HepG2 (cell line): ENCODE measurements around the gene ZSCAN2. TPM values are rescaled to one million over a fixed set of nuclear protein-coding genes. Genes with fewer than 3 reads are reported as not detected.

Experiments
- ASH2L ChIP-seq: fragments of 300-600, 200-600 bp; sonication (generic); IDR thresholded peaks from 2 replicates; pipeline ENCODE4 v1.7.0; 2017; ENCODE audit warnings: low read depth, mild to moderate bottlenecking, moderate library complexity, mixed read lengths, low read length; ENCODE audit not compliant: insufficient read length
- FOSL2 ChIP-seq: sonication (generic); formaldehyde crosslinking; IDR thresholded peaks from 2 replicates; pipeline ENCODE4 v1.4.0; 2020; ENCODE audit warnings: missing genetic modification reagents
- HIC2 ChIP-seq: sonication (generic); formaldehyde crosslinking; IDR thresholded peaks from 2 replicates; pipeline ENCODE4 v1.9.0; 2022; ENCODE audit warnings: low read depth, missing genetic modification reagents
- IRF9 ChIP-seq: sonication (generic); formaldehyde crosslinking; IDR thresholded peaks from 2 replicates; pipeline ENCODE4 v1.8.0; 2022; ENCODE audit warnings: missing genetic modification reagents, mild to moderate bottlenecking, borderline replicate concordance
- MAF1 ChIP-seq: sonication (generic); formaldehyde crosslinking; IDR thresholded peaks from 2 replicates; pipeline ENCODE4 v1.5.0; 2020; ENCODE audit warnings: missing genetic modification reagents, borderline replicate concordance
- MXD1 ChIP-seq: sonication (generic); formaldehyde crosslinking; IDR thresholded peaks from 2 replicates; pipeline ENCODE4 v1.4.0; 2020; ENCODE audit warnings: mild to moderate bottlenecking, missing genetic modification reagents
- MYC ChIP-seq: sonication (generic); formaldehyde crosslinking; IDR thresholded peaks from 2 replicates; pipeline ENCODE4 v1.9.0; 2021; ENCODE audit warnings: missing genetic modification reagents, borderline replicate concordance
- NFIC ChIP-seq: IDR thresholded peaks from 2 replicates; pipeline ENCODE4 v1.6.1; 2012; ENCODE audit warnings: mild to moderate bottlenecking, low read length, inconsistent platforms
- NR1H2 ChIP-seq: sonication (generic); formaldehyde crosslinking; IDR thresholded peaks from 2 replicates; pipeline ENCODE4 v1.8.1; 2022; ENCODE audit warnings: low read depth, missing genetic modification reagents, borderline replicate concordance
- PHF8 ChIP-seq: sonication (generic); formaldehyde crosslinking; IDR thresholded peaks from 2 replicates; pipeline ENCODE4 v1.5.0; 2020; ENCODE audit warnings: missing genetic modification reagents
- POLR2A ChIP-seq, 2 experiments: IDR thresholded peaks; 2 replicates each; pipeline ENCODE4 v1.6.1; 2011; ENCODE audit warnings: low read depth in 2 of 2, low read length in 2 of 2, mild to moderate bottlenecking in 1 of 2, moderate library complexity in 1 of 2; ENCODE audit not compliant: insufficient read depth in 1 of 2
- SP4 ChIP-seq: sonication (generic); formaldehyde crosslinking; IDR thresholded peaks from 2 replicates; pipeline ENCODE4 v1.8.1; 2023; ENCODE audit warnings: mild to moderate bottlenecking, missing genetic modification reagents
- ZIK1 ChIP-seq: sonication (generic); formaldehyde crosslinking; IDR thresholded peaks from 2 replicates; pipeline ENCODE4 v1.5.0; 2020; ENCODE audit warnings: mild to moderate bottlenecking, low read depth, missing genetic modification reagents, borderline replicate concordance
- ZNF605 ChIP-seq: sonication (generic); formaldehyde crosslinking; IDR thresholded peaks from 2 replicates; pipeline ENCODE4 v1.8.0; 2022; ENCODE audit warnings: mild to moderate bottlenecking, missing genetic modification reagents
- polyA plus RNA-seq, 8 experiments: library from polyadenylated mRNA; depleted of rRNA in 3 of 8; stranded (reverse) in 7 of 8; unstranded in 1 of 8; fragments of >200 nt; fragmentation: Illumina TruSeq in 4 of 8; extraction: Trizol in 4 of 8; gene quantifications; 2 replicates each; pipeline versions ENCODE4 v1.2.1 to v1.2.3, GENCODE V29; 2011 to 2016; ENCODE audit warnings: low read depth in 4 of 8, missing spikeins in 1 of 8, mixed read lengths in 1 of 8; ENCODE audit not compliant: insufficient read depth in 1 of 8
- total RNA-seq, 5 experiments: library from RNA; depleted of rRNA; stranded (reverse); fragments of >200 nt; fragmentation: Illumina TruSeq; extraction: Trizol; gene quantifications; 2 replicates each; pipeline ENCODE4 v1.2.3, GENCODE V29; 2016; ENCODE audit warnings: low read depth in 1 of 5
- TF ChIP-seq, protein P1 (sequence below): sonication (generic); formaldehyde crosslinking; IDR thresholded peaks from 2 replicates; pipeline ENCODE4 v1.4.0; 2020; ENCODE audit warnings: missing genetic modification reagents
- TF ChIP-seq, protein P2 (sequence below): IDR thresholded peaks from 2 replicates; pipeline ENCODE4 v1.4.0; 2020; ENCODE audit warnings: mild to moderate bottlenecking, missing genetic modification reagents

The ZSCAN2 gene
- total and polyA plus RNA-seq, 2 of the 13 experiments (the other 11 are each of a cell fraction or from before 2014, with no cell fraction given): 11.4 to 21.5 TPM

- TF ChIP-seq, protein P1, sequence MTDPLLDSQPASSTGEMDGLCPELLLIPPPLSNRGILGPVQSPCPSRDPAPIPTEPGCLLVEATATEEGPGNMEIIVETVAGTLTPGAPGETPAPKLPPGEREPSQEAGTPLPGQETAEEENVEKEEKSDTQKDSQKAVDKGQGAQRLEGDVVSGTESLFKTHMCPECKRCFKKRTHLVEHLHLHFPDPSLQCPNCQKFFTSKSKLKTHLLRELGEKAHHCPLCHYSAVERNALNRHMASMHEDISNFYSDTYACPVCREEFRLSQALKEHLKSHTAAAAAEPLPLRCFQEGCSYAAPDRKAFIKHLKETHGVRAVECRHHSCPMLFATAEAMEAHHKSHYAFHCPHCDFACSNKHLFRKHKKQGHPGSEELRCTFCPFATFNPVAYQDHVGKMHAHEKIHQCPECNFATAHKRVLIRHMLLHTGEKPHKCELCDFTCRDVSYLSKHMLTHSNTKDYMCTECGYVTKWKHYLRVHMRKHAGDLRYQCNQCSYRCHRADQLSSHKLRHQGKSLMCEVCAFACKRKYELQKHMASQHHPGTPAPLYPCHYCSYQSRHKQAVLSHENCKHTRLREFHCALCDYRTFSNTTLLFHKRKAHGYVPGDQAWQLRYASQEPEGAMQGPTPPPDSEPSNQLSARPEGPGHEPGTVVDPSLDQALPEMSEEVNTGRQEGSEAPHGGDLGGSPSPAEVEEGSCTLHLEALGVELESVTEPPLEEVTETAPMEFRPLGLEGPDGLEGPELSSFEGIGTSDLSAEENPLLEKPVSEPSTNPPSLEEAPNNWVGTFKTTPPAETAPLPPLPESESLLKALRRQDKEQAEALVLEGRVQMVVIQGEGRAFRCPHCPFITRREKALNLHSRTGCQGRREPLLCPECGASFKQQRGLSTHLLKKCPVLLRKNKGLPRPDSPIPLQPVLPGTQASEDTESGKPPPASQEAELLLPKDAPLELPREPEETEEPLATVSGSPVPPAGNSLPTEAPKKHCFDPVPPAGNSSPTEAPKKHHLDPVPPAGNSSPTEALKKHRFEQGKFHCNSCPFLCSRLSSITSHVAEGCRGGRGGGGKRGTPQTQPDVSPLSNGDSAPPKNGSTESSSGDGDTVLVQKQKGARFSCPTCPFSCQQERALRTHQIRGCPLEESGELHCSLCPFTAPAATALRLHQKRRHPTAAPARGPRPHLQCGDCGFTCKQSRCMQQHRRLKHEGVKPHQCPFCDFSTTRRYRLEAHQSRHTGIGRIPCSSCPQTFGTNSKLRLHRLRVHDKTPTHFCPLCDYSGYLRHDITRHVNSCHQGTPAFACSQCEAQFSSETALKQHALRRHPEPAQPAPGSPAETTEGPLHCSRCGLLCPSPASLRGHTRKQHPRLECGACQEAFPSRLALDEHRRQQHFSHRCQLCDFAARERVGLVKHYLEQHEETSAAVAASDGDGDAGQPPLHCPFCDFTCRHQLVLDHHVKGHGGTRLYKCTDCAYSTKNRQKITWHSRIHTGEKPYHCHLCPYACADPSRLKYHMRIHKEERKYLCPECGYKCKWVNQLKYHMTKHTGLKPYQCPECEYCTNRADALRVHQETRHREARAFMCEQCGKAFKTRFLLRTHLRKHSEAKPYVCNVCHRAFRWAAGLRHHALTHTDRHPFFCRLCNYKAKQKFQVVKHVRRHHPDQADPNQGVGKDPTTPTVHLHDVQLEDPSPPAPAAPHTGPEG (CRISPR knock-in tag): 0 out of 2 replicates have a peak, but pooled peaks have one; percentile 34
- TF ChIP-seq MYC (CRISPR knock-in tag) (0 out of 2 replicates have a peak, but pooled peaks have one; percentile 1), POLR2A (IDR thresholded peaks at IDR 0.05; ENCODE audit: insufficient read depth in 1 of 2, low read depth in 2 of 2, low read length in 2 of 2) (peak in 1 of 2 experiments; percentile 32; a peak in 2 of 4 replicates), NFIC (no peak), ASH2L (peak; percentile 43), ZIK1 (CRISPR knock-in tag) (no peak), HIC2 (CRISPR knock-in tag) (no peak), ZNF605 (CRISPR knock-in tag) (peak; percentile 31; the same call in 1 of the 2 replicates), NR1H2 (0 out of 2 replicates have a peak, but pooled peaks have one; percentile 25), IRF9 (CRISPR knock-in tag) (0 out of 2 replicates have a peak, but pooled peaks have one; percentile 5), MAF1 (0 out of 2 replicates have a peak, but pooled peaks have one; percentile 38), PHF8 (CRISPR knock-in tag) (peak; percentile 85), MXD1 (CRISPR knock-in tag) (peak; percentile 5; the same call in 1 of the 2 replicates), SP4 (no peak), FOSL2 (CRISPR knock-in tag) (peak; percentile 32; the same call in 1 of the 2 replicates)
- TF ChIP-seq, protein P2, sequence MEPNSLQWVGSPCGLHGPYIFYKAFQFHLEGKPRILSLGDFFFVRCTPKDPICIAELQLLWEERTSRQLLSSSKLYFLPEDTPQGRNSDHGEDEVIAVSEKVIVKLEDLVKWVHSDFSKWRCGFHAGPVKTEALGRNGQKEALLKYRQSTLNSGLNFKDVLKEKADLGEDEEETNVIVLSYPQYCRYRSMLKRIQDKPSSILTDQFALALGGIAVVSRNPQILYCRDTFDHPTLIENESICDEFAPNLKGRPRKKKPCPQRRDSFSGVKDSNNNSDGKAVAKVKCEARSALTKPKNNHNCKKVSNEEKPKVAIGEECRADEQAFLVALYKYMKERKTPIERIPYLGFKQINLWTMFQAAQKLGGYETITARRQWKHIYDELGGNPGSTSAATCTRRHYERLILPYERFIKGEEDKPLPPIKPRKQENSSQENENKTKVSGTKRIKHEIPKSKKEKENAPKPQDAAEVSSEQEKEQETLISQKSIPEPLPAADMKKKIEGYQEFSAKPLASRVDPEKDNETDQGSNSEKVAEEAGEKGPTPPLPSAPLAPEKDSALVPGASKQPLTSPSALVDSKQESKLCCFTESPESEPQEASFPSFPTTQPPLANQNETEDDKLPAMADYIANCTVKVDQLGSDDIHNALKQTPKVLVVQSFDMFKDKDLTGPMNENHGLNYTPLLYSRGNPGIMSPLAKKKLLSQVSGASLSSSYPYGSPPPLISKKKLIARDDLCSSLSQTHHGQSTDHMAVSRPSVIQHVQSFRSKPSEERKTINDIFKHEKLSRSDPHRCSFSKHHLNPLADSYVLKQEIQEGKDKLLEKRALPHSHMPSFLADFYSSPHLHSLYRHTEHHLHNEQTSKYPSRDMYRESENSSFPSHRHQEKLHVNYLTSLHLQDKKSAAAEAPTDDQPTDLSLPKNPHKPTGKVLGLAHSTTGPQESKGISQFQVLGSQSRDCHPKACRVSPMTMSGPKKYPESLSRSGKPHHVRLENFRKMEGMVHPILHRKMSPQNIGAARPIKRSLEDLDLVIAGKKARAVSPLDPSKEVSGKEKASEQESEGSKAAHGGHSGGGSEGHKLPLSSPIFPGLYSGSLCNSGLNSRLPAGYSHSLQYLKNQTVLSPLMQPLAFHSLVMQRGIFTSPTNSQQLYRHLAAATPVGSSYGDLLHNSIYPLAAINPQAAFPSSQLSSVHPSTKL: no peak
These were observed 30.6 kb upstream of the ZSCAN2 start (continued) for GRCh38 chr15:84570164-84570735.
